Esophagus squamous epithelium (tissue), 4 donors: ENCODE results near the gene BRD7.

ENCODE experiments used
- POLR2A ChIP-seq, 4 donors: fragments of 450-650 bp; IDR thresholded peaks; one replicate each; pipeline ENCODE4 v1.6.1; 2017; ENCODE audit warnings: antibody characterized with exemption in 4 of 4, mild to moderate bottlenecking in 4 of 4, moderate library complexity in 3 of 4
- TF ChIP-seq, protein P1 (sequence below), 6 experiments: fragments of 450-650 bp in 4 of 6; fragments of 200-600 bp in 2 of 6; sonication (generic) in 2 of 6; IDR thresholded peaks; one replicate each; pipeline ENCODE4 v1.5.1; 2016 to 2019; ENCODE audit warnings: antibody characterized with exemption in 6 of 6, mild to moderate bottlenecking in 4 of 6, moderate library complexity in 4 of 6

DNA sequence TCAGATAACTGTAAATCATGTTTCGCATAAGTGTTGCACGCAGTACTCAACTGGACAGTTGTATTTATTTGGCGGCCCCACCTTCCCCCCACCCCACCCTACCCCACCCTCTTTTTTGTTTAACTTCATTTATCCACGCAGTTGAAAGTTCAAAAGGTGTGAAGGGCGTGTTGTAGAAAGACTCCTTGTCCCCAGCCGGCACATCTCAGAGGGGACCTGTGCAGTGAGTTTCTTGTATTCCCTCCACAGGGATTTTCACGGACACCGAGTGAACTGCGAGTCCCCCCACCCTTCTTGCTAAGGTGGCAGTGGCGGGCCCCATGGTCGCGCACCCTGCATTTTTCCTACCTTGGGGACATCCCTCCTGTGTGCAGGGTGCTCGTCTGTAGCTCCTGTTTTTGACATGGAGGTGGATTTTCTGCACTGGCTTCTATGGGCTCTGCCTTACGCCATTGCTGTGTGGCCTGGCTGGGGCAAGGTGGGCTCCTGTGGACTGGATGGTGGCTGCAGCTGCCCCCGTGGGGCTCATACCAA lies 66.2 kb downstream of the BRD7 start:
- TF ChIP-seq POLR2A (IDR thresholded peaks at IDR 0.05), result no peak
- TF ChIP-seq, protein P1, sequence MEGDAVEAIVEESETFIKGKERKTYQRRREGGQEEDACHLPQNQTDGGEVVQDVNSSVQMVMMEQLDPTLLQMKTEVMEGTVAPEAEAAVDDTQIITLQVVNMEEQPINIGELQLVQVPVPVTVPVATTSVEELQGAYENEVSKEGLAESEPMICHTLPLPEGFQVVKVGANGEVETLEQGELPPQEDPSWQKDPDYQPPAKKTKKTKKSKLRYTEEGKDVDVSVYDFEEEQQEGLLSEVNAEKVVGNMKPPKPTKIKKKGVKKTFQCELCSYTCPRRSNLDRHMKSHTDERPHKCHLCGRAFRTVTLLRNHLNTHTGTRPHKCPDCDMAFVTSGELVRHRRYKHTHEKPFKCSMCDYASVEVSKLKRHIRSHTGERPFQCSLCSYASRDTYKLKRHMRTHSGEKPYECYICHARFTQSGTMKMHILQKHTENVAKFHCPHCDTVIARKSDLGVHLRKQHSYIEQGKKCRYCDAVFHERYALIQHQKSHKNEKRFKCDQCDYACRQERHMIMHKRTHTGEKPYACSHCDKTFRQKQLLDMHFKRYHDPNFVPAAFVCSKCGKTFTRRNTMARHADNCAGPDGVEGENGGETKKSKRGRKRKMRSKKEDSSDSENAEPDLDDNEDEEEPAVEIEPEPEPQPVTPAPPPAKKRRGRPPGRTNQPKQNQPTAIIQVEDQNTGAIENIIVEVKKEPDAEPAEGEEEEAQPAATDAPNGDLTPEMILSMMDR (IDR thresholded peaks at IDR 0.05), result no peak
